ENCODE results near the gene GSC. TPM values are rescaled to one million over a fixed set of nuclear protein-coding genes. Genes with fewer than 3 reads are reported as not detected.

Gene GSC
- total RNA-seq, 1 experiment from 2014 or later, result not detected

GRCh38 chr14:94773061-94773648, 3.2 kb upstream of the GSC start:
- no peak for DNase-seq (ENCODE audit: low spot score)
- in situ Hi-C loops (cut with HindIII; ENCODE audit: low sequenced_read_pairs), result no loop called here

DNA sequence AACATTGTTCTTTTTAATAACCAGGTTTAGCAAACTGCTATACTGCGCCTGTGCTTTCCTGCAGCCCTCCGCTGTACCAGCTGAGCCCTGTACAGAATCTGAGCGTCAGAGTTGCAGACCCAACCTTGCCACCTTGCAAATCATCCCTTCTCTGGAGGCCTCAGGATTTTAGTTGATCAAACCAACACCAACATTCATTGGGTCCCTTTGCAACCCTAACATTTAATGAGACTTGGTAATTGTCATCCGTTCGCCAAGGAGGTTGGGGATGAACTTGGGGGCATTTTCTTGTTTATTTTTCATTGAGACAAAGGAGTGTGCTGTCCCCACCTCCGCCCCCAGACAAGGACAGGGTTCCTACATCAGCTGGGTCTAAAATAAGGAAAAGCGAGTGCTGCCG, 2.6 kb upstream of the GSC start:
- in situ Hi-C loops (cut with HindIII; ENCODE audit: low sequenced_read_pairs), result no loop called here
- no peak for DNase-seq (ENCODE audit: low spot score)

- in situ Hi-C loops (cut with HindIII; ENCODE audit: low sequenced_read_pairs), result no loop called here
- no peak for DNase-seq (ENCODE audit: low spot score)
Observed at GRCh38 chr14:94771906-94772490, 2.1 kb upstream of the GSC start.

DNA sequence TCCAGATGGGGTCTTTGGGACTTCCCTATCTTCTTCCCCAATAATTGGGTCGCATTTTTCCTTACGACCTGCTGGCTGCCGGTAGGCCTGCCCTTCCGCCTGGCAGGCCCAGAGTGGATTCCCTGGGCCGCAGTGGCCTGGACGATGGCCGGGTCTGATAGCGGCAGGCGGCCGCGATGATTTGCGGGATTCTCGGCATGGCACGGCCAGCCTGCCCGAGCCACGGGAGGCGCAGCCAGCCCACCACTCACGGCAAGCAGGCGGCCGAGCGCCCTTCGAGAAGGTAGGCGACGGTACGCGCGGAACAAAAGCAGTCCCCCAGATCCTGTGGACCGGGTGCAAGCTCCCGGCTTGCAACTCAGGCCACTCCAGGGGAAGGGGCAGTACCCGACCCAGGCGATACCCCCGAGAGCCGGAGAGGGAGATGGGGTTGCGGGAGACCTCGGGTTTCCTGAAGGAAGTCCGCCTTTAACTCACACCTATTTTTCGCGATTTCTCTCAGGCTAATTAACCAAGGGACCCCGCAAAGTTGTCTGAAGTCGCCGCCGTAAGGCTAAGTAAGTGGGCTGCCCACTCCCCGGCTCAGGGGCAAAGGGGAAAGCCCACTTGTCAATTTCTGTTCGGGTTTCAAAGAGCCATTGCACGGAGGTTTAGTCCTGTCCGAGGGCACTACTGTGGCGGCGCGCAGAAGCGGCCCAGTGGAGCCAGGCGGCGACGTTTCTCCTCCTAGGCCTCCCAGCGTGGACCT, 1.4 kb upstream of the GSC start:
- no peak for DNase-seq (ENCODE audit: low spot score)
- in situ Hi-C loops (cut with HindIII; ENCODE audit: low sequenced_read_pairs), result no loop called here

- in situ Hi-C loops (cut with HindIII; ENCODE audit: low sequenced_read_pairs), result no loop called here
- no peak for DNase-seq (ENCODE audit: low spot score)
Observed at GRCh38 chr14:94770815-94771157, 873 bp upstream of the GSC start.

DNA sequence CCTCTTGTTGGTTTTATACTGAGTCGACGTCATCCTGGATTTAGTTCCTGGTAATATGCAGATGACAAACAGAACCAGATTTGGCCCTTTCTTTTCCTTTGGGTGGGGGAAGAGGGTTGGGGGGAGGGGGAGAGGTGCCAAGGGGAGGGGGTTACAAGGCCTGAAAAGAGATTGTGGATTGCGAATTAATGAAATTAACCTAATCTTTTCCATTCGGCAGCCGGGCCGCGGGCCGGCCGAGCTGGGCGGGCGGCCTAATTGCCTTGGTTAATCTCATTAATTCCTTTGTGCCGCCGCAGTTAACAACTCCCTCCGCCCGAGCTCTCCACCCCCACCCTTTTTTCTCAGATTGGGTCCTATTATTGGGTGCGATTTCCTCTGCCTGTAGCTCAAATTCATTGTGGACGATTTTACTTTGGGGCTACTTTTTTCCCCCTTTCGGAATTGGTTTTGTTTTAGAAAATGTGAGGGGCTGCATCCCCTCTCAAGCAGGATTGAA, 387 bp upstream of the GSC start:
- no peak for DNase-seq (ENCODE audit: low spot score)
- in situ Hi-C loops (cut with HindIII; ENCODE audit: low sequenced_read_pairs), result no loop called here

- in situ Hi-C loops (cut with HindIII; ENCODE audit: low sequenced_read_pairs), result no loop called here
- DNase-seq (ENCODE audit: low spot score), result no peak
Observed at GRCh38 chr14:94768521-94769390, 1.2 kb downstream of the GSC start.

GRCh38 chr14:94768141-94768520, 1.8 kb downstream of the GSC start:
- DNase-seq (ENCODE audit: low spot score), result no peak
- in situ Hi-C loops (cut with HindIII; ENCODE audit: low sequenced_read_pairs), result no loop called here

DNA sequence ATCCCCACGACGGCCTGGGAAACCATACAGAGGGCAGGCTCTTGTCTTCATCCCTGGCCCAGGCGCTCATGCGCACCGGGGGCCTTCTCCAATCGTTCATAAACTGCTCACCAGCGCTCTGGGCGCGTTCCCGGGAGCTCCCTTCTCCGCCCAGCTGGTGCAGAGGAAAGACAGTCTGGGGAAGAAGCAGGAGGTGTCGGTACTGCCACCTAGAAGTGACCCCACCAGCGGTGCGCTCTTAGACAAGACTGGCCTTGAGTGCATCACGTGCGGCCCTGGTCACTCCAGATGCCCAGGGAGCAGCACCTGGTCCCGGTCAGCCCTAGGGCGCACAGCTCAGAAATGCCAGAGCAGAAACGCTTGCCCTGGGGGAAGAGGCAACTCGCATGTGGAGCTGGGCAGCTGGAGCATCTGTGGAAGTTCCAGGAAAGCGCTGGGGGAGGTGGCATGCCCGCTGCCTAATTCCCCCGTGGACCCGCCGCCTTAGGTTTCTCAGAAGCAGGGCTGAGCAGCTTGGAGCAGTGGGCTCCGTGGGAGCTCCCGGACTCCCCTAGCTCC, 2.5 kb downstream of the GSC start:
- no peak for DNase-seq (ENCODE audit: low spot score)
- in situ Hi-C loops (cut with HindIII; ENCODE audit: low sequenced_read_pairs), result no loop called here

GRCh38 chr14:94764573-94764972, 5.3 kb downstream of the GSC start:
- no peak for DNase-seq (ENCODE audit: low spot score)
- in situ Hi-C loops (cut with HindIII; ENCODE audit: low sequenced_read_pairs), result no loop called here

DNA sequence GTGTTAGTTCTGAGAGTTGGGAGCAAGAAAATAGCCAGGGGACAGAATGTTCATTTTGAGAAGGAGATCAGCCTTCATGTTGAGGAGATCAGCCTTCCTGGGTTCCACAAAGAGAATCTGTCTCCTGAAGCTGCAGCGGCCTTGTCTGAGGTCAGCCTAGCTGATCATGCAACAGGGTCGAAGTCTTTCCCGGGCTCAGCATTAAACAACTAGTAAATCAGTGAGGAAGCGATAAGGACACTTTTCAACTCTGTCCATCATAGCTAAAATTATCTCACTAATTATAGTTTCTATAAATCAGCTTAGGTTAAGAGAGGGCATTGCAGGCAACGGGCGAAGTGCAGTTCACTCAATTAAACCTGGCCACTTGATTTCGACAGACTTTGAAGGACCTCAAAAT, 7.5 kb downstream of the GSC start:
- DNase-seq (ENCODE audit: low spot score), result no peak
- in situ Hi-C loops (cut with HindIII; ENCODE audit: low sequenced_read_pairs), result no loop called here

DNA sequence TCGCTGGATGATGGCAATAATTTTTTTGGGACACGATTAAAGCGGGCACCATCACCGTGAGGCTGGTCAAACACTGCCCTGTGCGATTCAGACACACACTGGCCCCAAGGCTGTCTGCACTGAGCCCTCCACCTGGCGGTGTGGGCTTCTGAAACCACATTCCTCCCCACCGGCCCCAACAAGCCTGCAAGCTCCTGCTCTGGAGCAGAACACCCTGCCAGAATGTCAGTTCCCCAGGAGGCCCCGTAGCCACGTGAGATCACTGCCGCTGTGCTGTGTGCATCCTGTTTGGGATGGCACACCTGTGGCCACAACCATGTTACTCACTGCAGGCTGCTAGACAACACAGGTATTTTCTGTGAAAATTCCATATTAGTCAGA, 7.9 kb downstream of the GSC start:
- no peak for DNase-seq (ENCODE audit: low spot score)
- in situ Hi-C loops (cut with HindIII; ENCODE audit: low sequenced_read_pairs), result no loop called here

DNA sequence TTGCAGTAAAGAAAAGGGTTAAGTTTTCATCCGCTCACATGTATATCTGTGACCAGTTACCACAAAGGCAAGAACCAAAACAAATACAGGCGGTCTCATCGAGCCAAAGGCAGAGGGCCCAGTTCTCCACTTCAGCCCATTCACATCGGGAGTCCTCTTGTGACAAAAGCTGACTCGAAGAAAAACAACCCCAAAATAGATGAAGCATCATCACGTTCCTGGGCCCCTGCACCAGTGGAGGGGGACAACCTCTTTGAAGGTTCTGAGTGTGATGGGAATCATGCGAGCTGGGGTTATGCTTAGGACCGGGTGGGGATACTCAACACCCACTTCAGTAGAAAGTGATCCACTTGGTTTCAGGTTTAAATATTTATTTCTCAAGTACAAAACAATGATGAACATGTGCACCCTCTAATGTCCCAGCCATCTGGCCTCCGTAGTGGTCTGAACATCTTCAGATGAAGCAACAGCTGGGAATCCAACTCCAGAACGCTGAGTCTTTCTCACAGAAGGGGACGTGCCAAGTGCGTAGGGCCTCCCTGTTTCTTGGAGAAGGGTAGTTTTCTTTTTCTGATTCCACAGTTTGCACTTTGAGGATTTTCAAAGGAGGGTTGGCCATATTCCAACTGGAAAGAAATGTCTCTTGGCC, 8.4 kb downstream of the GSC start:
- in situ Hi-C loops (cut with HindIII; ENCODE audit: low sequenced_read_pairs), result no loop called here
- no peak for DNase-seq (ENCODE audit: low spot score)

- in situ Hi-C loops (cut with HindIII; ENCODE audit: low sequenced_read_pairs), result no loop called here
- DNase-seq (ENCODE audit: low spot score), result no peak
Observed at GRCh38 chr14:94756310-94756882, 13.5 kb downstream of the GSC start.

- no peak for DNase-seq (ENCODE audit: low spot score)
- in situ Hi-C loops (cut with HindIII; ENCODE audit: low sequenced_read_pairs), result no loop called here
Observed at GRCh38 chr14:94754391-94754942, 15.4 kb downstream of the GSC start.

GRCh38 chr14:94752591-94753436, 17.1 kb downstream of the GSC start:
- in situ Hi-C loops (cut with HindIII; ENCODE audit: low sequenced_read_pairs), result no loop called here
- no peak for DNase-seq (ENCODE audit: low spot score)

DNA sequence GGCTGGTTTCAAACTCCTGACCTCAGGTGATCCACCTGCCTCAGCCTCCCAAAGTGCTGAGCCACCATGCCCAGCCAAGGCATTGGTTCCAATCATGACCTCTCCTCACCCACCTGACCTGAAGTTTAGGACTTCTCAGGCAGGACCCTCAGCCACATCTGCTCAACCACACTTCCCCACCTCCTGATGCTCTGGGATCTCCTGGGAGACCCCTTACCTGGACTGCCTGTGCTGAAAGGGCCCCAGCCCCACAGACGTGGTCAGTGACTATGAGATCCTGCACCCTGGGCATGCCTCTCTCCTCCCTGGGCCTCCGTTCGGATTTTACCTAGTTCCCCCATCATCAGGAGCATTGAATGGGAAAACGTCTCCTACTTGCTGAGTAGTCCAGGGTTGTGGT, 18.0 kb downstream of the GSC start:
- in situ Hi-C loops (cut with HindIII; ENCODE audit: low sequenced_read_pairs), result no loop called here
- DNase-seq (ENCODE audit: low spot score), result no peak

DNA sequence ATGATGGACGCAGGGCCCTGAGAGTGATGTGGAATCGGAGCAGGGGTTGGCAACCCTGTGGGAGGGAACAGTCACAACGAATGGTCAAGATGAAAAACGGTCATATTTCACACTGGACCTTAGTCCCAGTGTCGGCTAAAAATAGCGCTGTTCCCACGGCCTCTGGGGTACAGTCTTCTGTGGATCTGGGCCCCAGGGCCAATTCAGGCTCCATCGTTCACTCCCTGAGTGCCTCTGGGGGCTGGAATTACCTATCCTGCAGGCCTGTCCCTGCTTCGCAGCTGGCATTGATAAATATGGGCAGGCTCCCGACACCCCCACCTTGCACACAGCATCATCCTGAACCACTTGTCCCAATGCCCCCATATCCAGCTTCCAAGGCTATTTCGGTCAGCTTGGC, 18.6 kb downstream of the GSC start:
- in situ Hi-C loops (cut with HindIII; ENCODE audit: low sequenced_read_pairs), result no loop called here

More for the DNA sequence above, 18.6 kb downstream of the GSC start:
- DNase-seq (ENCODE audit: low spot score), result no peak
